ENCODE data around the gene EVPLL. TPM values are rescaled to one million over a fixed set of nuclear protein-coding genes. Genes with fewer than 3 reads are reported as not detected.
"Not testable (repeated sequence)": the region's sequence is repeated elsewhere in the genome, so short reads cannot be mapped to it uniquely, and the experiment has no call there.

The EVPLL gene
- total and polyA plus RNA-seq, 9 of the 15 experiments (the other 6 are each of a cell fraction or from before 2014, with no cell fraction given): not detected

DNA sequence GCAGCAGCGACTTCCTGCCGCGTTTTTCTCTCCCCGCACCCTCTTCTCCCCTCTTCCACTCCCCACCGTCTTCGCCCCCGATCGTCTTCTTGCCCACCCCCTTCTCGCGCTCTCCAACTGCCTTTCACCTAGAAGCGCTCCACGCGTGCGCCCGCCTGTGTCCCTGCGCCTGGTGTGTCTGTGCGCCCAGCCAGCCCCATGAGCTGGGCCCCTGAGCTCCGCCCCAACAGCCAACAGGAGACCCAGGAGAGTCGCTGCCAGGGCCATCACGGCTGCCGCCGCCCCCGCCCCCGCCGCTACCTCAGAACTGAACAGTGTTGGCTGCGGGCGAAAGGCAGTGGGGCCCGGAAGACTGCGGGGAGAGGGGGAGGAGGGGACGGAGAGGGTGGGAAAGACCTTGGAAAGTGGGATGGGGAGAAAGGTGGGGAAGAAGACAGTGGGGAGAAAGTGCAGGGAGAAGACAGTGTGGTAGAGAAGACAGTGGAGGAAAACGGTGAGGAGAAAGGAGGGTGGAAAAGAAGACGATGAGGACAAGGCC is 34.5 kb downstream of the EVPLL start:
- H4K20me1 ChIP-seq (replicated peaks; ENCODE audit: control insufficient read depth, insufficient read depth, low read length); H2AFZ ChIP-seq (ENCODE audit: low read depth, low read length); H3K9me3 ChIP-seq (replicated peaks; ENCODE audit: control insufficient read depth, insufficient read depth, low read depth, low read length); H3K4me1 ChIP-seq (replicated peaks in 1 of 2; ENCODE audit: control insufficient read depth in 2 of 2, insufficient read depth in 2 of 2, low read length in 2 of 2); intact Hi-C loops (cut with micrococcal nuclease); H3K27me3 ChIP-seq (ENCODE audit: control insufficient read depth in 2 of 2, insufficient read depth in 2 of 2, low read length in 2 of 2); H3K4me2 ChIP-seq (ENCODE audit: insufficient read depth, low read length); CTCF ChIA-PET (ENCODE audit: low intra/inter-chr PET ratio); H3K36me3 ChIP-seq (ENCODE audit: control insufficient read depth, insufficient read depth, low read length); H3K9ac ChIP-seq (ENCODE audit: insufficient read depth in 1 of 2, low read depth in 2 of 2, low read length in 2 of 2); H3K9me1 ChIP-seq (ENCODE audit: control insufficient read depth, insufficient read depth, low read length); H3K27ac ChIP-seq (ENCODE audit: extremely low read depth, low read depth, low read length); in situ Hi-C loops (cut with MboI); H3K79me2 ChIP-seq (ENCODE audit: control insufficient read depth, insufficient read depth, low read length); POLR2A ChIA-PET; FAIRE-seq; BruUV-seq (replicated peaks); H3K4me3 ChIP-seq; DNase-seq (ENCODE audit: extremely low read depth in 1 of 4, low spot score in 3 of 4): not testable (repeated sequence)
- ATAC-seq: peak; percentile 76
- WGBS (ENCODE audit: insufficient coverage, low coverage, missing lambda C conversion rate): no CpG with 5 or more reads among the region's 32 CpGs

DNA sequence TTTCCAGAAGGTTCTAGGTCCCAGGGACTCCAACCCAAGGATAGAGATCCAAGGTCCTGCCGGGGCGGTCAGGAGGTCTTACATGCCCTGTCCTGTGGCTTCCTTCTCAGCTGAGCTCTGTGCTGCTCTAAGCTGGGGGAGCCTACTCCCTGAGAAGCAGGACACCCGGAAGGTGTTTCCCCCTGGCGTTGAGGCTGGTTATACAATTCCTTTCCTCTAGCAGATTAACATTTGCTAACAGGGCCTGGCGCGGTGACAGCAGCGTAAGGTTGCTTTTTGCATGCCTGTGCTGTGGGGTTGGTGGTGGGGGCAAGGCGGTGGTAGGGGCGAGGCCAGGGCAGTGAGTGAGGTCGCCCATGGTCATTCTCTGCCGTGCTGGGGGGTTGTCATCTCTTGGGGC is 43.9 kb downstream of the EVPLL start:
- in situ Hi-C loops (cut with MboI); BruUV-seq (replicated peaks); H3K9me3 ChIP-seq (replicated peaks; ENCODE audit: control insufficient read depth, insufficient read depth, low read depth, low read length); FAIRE-seq; ATAC-seq; H3K36me3 ChIP-seq (ENCODE audit: control insufficient read depth, insufficient read depth, low read length); H3K4me3 ChIP-seq; H4K20me1 ChIP-seq (replicated peaks; ENCODE audit: control insufficient read depth, insufficient read depth, low read length); H3K27ac ChIP-seq (ENCODE audit: extremely low read depth, low read depth, low read length); DNase-seq (ENCODE audit: extremely low read depth in 1 of 4, low spot score in 3 of 4); H3K27me3 ChIP-seq (ENCODE audit: control insufficient read depth in 2 of 2, insufficient read depth in 2 of 2, low read length in 2 of 2); CTCF ChIA-PET (ENCODE audit: low intra/inter-chr PET ratio); H2AFZ ChIP-seq (ENCODE audit: low read depth, low read length); H3K9me1 ChIP-seq (ENCODE audit: control insufficient read depth, insufficient read depth, low read length); POLR2A ChIA-PET; H3K79me2 ChIP-seq (ENCODE audit: control insufficient read depth, insufficient read depth, low read length); intact Hi-C loops (cut with micrococcal nuclease); H3K4me1 ChIP-seq (replicated peaks in 1 of 2; ENCODE audit: control insufficient read depth in 2 of 2, insufficient read depth in 2 of 2, low read length in 2 of 2); H3K9ac ChIP-seq (ENCODE audit: insufficient read depth in 1 of 2, low read depth in 2 of 2, low read length in 2 of 2); H3K4me2 ChIP-seq (ENCODE audit: insufficient read depth, low read length): not testable (repeated sequence)
- 50% methylated on average over 2 of the region's 11 CpGs for WGBS (ENCODE audit: insufficient coverage, low coverage, missing lambda C conversion rate)

DNA sequence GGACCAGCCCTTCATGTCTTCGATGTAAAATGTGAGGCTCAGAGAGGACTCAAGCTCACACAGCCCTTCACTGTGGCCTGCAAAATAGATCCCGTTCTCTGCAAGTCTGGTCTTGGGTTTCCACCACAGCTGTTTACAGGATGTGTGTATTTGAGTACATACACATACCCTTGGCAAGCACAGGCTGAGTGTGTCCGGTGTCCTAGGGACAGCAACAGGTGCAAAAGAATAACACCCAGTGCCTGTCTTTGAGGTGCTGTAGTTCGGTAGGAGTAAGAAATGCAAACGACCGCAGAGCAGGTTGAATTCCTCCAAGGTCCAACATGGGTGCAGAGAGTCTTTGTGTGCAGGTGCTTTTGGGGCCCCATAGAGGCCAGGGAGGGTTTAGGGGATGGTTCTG is 44.9 kb downstream of the EVPLL start:
- H3K36me3 ChIP-seq (ENCODE audit: control insufficient read depth, insufficient read depth, low read length); H3K9ac ChIP-seq (ENCODE audit: insufficient read depth in 1 of 2, low read depth in 2 of 2, low read length in 2 of 2); H3K27me3 ChIP-seq (ENCODE audit: control insufficient read depth in 2 of 2, insufficient read depth in 2 of 2, low read length in 2 of 2); H3K27ac ChIP-seq (ENCODE audit: extremely low read depth, low read depth, low read length); ATAC-seq; H3K4me1 ChIP-seq (replicated peaks in 1 of 2; ENCODE audit: control insufficient read depth in 2 of 2, insufficient read depth in 2 of 2, low read length in 2 of 2); H2AFZ ChIP-seq (ENCODE audit: low read depth, low read length); H3K9me3 ChIP-seq (replicated peaks; ENCODE audit: control insufficient read depth, insufficient read depth, low read depth, low read length); H3K4me3 ChIP-seq; intact Hi-C loops (cut with micrococcal nuclease); in situ Hi-C loops (cut with MboI); CTCF ChIA-PET (ENCODE audit: low intra/inter-chr PET ratio); H3K4me2 ChIP-seq (ENCODE audit: insufficient read depth, low read length); H3K79me2 ChIP-seq (ENCODE audit: control insufficient read depth, insufficient read depth, low read length); H4K20me1 ChIP-seq (replicated peaks; ENCODE audit: control insufficient read depth, insufficient read depth, low read length); POLR2A ChIA-PET; H3K9me1 ChIP-seq (ENCODE audit: control insufficient read depth, insufficient read depth, low read length); DNase-seq (ENCODE audit: extremely low read depth in 1 of 4, low spot score in 3 of 4); FAIRE-seq; BruUV-seq (replicated peaks): not testable (repeated sequence)
- 0% methylated on average over 2 of the region's 6 CpGs for WGBS (ENCODE audit: insufficient coverage, low coverage, missing lambda C conversion rate)

DNA sequence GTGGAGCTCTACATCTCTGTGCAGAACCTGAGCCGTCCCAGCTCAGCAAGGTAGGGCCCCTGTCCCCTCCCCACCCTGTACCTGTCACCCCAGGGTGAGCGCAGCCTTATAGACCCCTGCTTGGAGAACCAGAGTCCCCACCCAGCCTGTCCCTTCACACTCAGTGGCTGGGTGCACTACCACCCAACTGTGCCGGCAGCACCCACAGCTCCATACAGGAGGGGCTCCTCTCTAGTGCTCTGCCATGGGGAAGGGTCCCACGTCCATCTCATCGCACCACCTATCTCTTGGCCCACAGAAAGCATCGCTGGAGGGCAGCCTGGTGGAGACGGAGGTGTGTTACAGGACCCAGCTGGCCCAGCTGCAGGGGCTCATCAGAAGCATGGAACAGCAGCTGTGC is 45.4 kb downstream of the EVPLL start:
- WGBS (ENCODE audit: insufficient coverage, low coverage, missing lambda C conversion rate): 0% methylated on average over 1 of the region's 7 CpGs
- H3K4me2 ChIP-seq (ENCODE audit: insufficient read depth, low read length); H2AFZ ChIP-seq (ENCODE audit: low read depth, low read length); POLR2A ChIA-PET; H3K27ac ChIP-seq (ENCODE audit: extremely low read depth, low read depth, low read length); H3K27me3 ChIP-seq (ENCODE audit: control insufficient read depth in 2 of 2, insufficient read depth in 2 of 2, low read length in 2 of 2); ATAC-seq; intact Hi-C loops (cut with micrococcal nuclease); H3K9me1 ChIP-seq (ENCODE audit: control insufficient read depth, insufficient read depth, low read length); H3K9me3 ChIP-seq (replicated peaks; ENCODE audit: control insufficient read depth, insufficient read depth, low read depth, low read length); H3K4me1 ChIP-seq (replicated peaks in 1 of 2; ENCODE audit: control insufficient read depth in 2 of 2, insufficient read depth in 2 of 2, low read length in 2 of 2); H3K4me3 ChIP-seq; H3K79me2 ChIP-seq (ENCODE audit: control insufficient read depth, insufficient read depth, low read length); H4K20me1 ChIP-seq (replicated peaks; ENCODE audit: control insufficient read depth, insufficient read depth, low read length); in situ Hi-C loops (cut with MboI); DNase-seq (ENCODE audit: extremely low read depth in 1 of 4, low spot score in 3 of 4); H3K36me3 ChIP-seq (ENCODE audit: control insufficient read depth, insufficient read depth, low read length); H3K9ac ChIP-seq (ENCODE audit: insufficient read depth in 1 of 2, low read depth in 2 of 2, low read length in 2 of 2); BruUV-seq (replicated peaks); FAIRE-seq; CTCF ChIA-PET (ENCODE audit: low intra/inter-chr PET ratio): not testable (repeated sequence)

All from K562 (cell line).